ENCODE data around the gene SLC9A8.

GRCh38 chr20:49854190-49854875, 41.7 kb downstream of the SLC9A8 start:
- TF ChIP-seq CTCF (IDR thresholded peaks at IDR 0.05; ENCODE audit: insufficient read depth, low read length) (no peak), REST (IDR thresholded peaks at IDR 0.05; ENCODE audit: insufficient replicate concordance, low read depth) (no peak), POLR2AphosphoS5 (IDR thresholded peaks at IDR 0.05; ENCODE audit: low read depth) (no peak), SPI1 (IDR thresholded peaks at IDR 0.05; ENCODE audit: borderline replicate concordance, low read depth) (no peak)

Data from HL-60 (cell line).